Panc1 (cell line): ENCODE results near the gene CYFIP2. TPM values are rescaled to one million over a fixed set of nuclear protein-coding genes. Genes with fewer than 3 reads are reported as not detected.

Experiments used
- ATAC-seq: fragments of 200-7000 bp; cut with Tn5 transposase; 2 replicates; pipeline ENCODE4 v1.9.1; 2020; ENCODE audit warnings: mild to moderate bottlenecking, moderate library complexity
- BruUV-seq: library from RNA; stranded (reverse); fragments of 400-500 nt; replicated peaks from 2 replicates; lab custom pipeline; 2021; lab: Mats Ljungman, UMichigan
- CTCF ChIA-PET: fragments of 300-600 bp; sonication (Branson Sonifier 250); formaldehyde crosslinking; loops from one replicate; lab custom pipeline; 2022; ENCODE audit warnings: antibody characterized with exemption; lab: Charles Lee
- POLR2A ChIA-PET: fragments of 300-600 bp; sonication (Branson Sonifier 250); formaldehyde crosslinking; loops from one replicate; lab custom pipeline; 2022; ENCODE audit warnings: antibody characterized with exemption; lab: Charles Lee
- DNase-seq: peaks from one replicate; pipeline ENCODE4 v3.0.0-alpha.2; 2010; ENCODE audit warnings: low read depth, low spot score
- H3K27ac ChIP-seq: 2 replicates; pipeline ENCODE4 v1.5.1; 2011; ENCODE audit warnings: mild to moderate bottlenecking, low read length, inconsistent platforms
- H3K27me3 ChIP-seq: fragments of 200-500 bp; sonication (Bioruptor generic); 2 replicates; pipeline ENCODE4 v1.6.0; 2014; ENCODE audit warnings: low read length, inconsistent platforms; ENCODE audit not compliant: control insufficient read depth, insufficient read depth
- H3K36me3 ChIP-seq: fragments of 200-500 bp; sonication (Bioruptor generic); 2 replicates; pipeline ENCODE4 v1.5.1; 2014; ENCODE audit warnings: inconsistent platforms, mild to moderate bottlenecking, low read length, moderate library complexity; ENCODE audit not compliant: control insufficient read depth, insufficient read depth
- H3K4me1 ChIP-seq: 2 replicates; pipeline ENCODE4 v1.5.1; 2011; ENCODE audit warnings: inconsistent platforms, mild to moderate bottlenecking, low read length, moderate library complexity; ENCODE audit not compliant: control insufficient read depth, insufficient read depth
- H3K4me3 ChIP-seq, 2 experiments: 2 replicates each; pipeline ENCODE4 v1.5.1; 2011 to 2012; ENCODE audit warnings: low read depth in 2 of 2, low read length in 2 of 2, mild to moderate bottlenecking in 2 of 2, inconsistent platforms in 1 of 2, moderate library complexity in 1 of 2
- H3K9me3 ChIP-seq: fragments of 200-500 bp; sonication (Bioruptor generic); 2 replicates; pipeline ENCODE4 v1.5.1; 2014; ENCODE audit warnings: low read depth, mild to moderate bottlenecking, inconsistent platforms, low read length, moderate library complexity; ENCODE audit not compliant: control insufficient read depth, insufficient read depth
- POLR2AphosphoS5 ChIP-seq: IDR thresholded peaks from 2 replicates; pipeline ENCODE4 v1.6.1; 2012; ENCODE audit warnings: mild to moderate bottlenecking, low read depth, low read length, moderate library complexity
- SIN3A ChIP-seq: IDR thresholded peaks from 2 replicates; pipeline ENCODE4 v1.6.1; 2012; ENCODE audit warnings: low read depth, mild to moderate bottlenecking, low read length, moderate library complexity, borderline replicate concordance; ENCODE audit not compliant: insufficient read depth
- TCF7L2 ChIP-seq: IDR thresholded peaks from 2 replicates; pipeline ENCODE4 v1.6.1; 2011; ENCODE audit warnings: mild to moderate bottlenecking, low read depth, low read length, inconsistent platforms
- in situ Hi-C: cut with HindIII; loops from 2 replicates; pipeline ENCODE4 v1.10.0; 2016; ENCODE audit warnings: low sequenced_read_pairs, low pct_unique_long_range_greater_than_20kb
- intact Hi-C: fragments of 100-400 bp; cut with micrococcal nuclease; formaldehyde crosslinking; loops from one replicate; pipeline ENCODE4 v1.10.0; 2022; ENCODE audit not compliant: unreplicated experiment
- total RNA-seq: library from RNA; stranded (reverse); gene quantifications from one replicate; pipeline ENCODE4 v1.2.1, GENCODE V29; 2021; ENCODE audit not compliant: unreplicated experiment
- TF ChIP-seq, protein P1 (sequence below), 2 experiments: IDR thresholded peaks; 2 replicates each; pipeline ENCODE4 v1.6.1; 2011 to 2012; ENCODE audit warnings: low read depth in 2 of 2, control low read depth in 1 of 2, low read length in 1 of 2, mild to moderate bottlenecking in 1 of 2, moderate library complexity in 1 of 2; ENCODE audit not compliant: insufficient read depth in 1 of 2
- TF ChIP-seq, protein P2 (sequence below): fragments of 450-650 bp; IDR thresholded peaks from 2 replicates; pipeline ENCODE4 v1.5.1; 2017; ENCODE audit warnings: mild to moderate bottlenecking

CYFIP2 gene
- total RNA-seq, 1 experiment from 2014 or later: 0.80 TPM

- no TSS peak for BruUV-seq
- no peak for TF ChIP-seq SIN3A
- TF ChIP-seq, protein P1, sequence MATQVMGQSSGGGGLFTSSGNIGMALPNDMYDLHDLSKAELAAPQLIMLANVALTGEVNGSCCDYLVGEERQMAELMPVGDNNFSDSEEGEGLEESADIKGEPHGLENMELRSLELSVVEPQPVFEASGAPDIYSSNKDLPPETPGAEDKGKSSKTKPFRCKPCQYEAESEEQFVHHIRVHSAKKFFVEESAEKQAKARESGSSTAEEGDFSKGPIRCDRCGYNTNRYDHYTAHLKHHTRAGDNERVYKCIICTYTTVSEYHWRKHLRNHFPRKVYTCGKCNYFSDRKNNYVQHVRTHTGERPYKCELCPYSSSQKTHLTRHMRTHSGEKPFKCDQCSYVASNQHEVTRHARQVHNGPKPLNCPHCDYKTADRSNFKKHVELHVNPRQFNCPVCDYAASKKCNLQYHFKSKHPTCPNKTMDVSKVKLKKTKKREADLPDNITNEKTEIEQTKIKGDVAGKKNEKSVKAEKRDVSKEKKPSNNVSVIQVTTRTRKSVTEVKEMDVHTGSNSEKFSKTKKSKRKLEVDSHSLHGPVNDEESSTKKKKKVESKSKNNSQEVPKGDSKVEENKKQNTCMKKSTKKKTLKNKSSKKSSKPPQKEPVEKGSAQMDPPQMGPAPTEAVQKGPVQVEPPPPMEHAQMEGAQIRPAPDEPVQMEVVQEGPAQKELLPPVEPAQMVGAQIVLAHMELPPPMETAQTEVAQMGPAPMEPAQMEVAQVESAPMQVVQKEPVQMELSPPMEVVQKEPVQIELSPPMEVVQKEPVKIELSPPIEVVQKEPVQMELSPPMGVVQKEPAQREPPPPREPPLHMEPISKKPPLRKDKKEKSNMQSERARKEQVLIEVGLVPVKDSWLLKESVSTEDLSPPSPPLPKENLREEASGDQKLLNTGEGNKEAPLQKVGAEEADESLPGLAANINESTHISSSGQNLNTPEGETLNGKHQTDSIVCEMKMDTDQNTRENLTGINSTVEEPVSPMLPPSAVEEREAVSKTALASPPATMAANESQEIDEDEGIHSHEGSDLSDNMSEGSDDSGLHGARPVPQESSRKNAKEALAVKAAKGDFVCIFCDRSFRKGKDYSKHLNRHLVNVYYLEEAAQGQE (IDR thresholded peaks at IDR 0.05; ENCODE audit: insufficient read depth in 1 of 2, low read depth in 2 of 2, low read length in 1 of 2): no peak
- TF ChIP-seq, protein P2, sequence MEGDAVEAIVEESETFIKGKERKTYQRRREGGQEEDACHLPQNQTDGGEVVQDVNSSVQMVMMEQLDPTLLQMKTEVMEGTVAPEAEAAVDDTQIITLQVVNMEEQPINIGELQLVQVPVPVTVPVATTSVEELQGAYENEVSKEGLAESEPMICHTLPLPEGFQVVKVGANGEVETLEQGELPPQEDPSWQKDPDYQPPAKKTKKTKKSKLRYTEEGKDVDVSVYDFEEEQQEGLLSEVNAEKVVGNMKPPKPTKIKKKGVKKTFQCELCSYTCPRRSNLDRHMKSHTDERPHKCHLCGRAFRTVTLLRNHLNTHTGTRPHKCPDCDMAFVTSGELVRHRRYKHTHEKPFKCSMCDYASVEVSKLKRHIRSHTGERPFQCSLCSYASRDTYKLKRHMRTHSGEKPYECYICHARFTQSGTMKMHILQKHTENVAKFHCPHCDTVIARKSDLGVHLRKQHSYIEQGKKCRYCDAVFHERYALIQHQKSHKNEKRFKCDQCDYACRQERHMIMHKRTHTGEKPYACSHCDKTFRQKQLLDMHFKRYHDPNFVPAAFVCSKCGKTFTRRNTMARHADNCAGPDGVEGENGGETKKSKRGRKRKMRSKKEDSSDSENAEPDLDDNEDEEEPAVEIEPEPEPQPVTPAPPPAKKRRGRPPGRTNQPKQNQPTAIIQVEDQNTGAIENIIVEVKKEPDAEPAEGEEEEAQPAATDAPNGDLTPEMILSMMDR: no peak
- TF ChIP-seq POLR2AphosphoS5: no peak
- no peak for TF ChIP-seq TCF7L2
- peaks cover 5% of the 10 kb centered on the region for H3K27me3 ChIP-seq
- ChIA-PET CTCF (no interaction called here), POLR2A (no interaction called here)
- in situ Hi-C loops: no loop called here
- H3K36me3 ChIP-seq: no peaks in the 10 kb centered on the region
- no peak for ATAC-seq
- intact Hi-C loops: no loop called here
- H3K9me3 ChIP-seq: no peaks in the 10 kb centered on the region
- no peak overlapping the region for H3K4me3 ChIP-seq
- H3K27ac ChIP-seq: no peak overlapping the region
- no peaks in the 10 kb centered on the region for H3K4me1 ChIP-seq
- no peak for DNase-seq
Measured at GRCh38 chr5:157295247-157295646, 29.3 kb downstream of the CYFIP2 start.

DNA sequence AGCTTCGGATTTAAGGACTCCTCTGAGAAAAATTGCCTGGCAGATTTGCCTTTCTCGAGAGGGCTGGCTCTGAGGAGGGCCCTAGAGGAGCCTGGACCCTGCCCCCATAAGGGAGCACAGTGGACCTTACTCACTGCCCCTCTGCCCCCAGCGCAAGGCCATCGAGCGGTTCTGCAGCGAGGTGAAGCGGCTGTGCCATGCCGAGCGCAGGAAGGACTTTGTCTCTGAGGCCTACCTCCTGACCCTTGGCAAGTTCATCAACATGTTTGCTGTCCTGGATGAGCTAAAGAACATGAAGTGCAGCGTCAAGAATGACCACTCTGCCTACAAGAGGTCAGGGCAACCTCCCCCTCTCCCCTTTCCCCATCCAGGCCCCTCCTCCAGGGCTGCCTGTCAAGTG is 34.6 kb downstream of the CYFIP2 start:
- CTCF ChIA-PET: no interaction called here
- in situ Hi-C loops: no loop called here

More for the DNA sequence above, 34.6 kb downstream of the CYFIP2 start:
- no peaks in the 10 kb centered on the region for H3K36me3 ChIP-seq
- TF ChIP-seq, protein P1 (IDR thresholded peaks at IDR 0.05; ENCODE audit: insufficient read depth in 1 of 2, low read depth in 2 of 2, low read length in 1 of 2): no peak
- TF ChIP-seq POLR2AphosphoS5 (no peak), SIN3A (no peak), TCF7L2 (no peak)
- TF ChIP-seq, protein P2: no peak
- BruUV-seq: no TSS peak
- H3K9me3 ChIP-seq: no peaks in the 10 kb centered on the region
- H3K27me3 ChIP-seq: peaks cover 3% of the 10 kb centered on the region
- no peak overlapping the region for H3K27ac ChIP-seq
- no peak for ATAC-seq
- intact Hi-C loops: no loop called here
- no peaks in the 10 kb centered on the region for H3K4me1 ChIP-seq
- POLR2A ChIA-PET: no interaction called here
- no peak for DNase-seq
- H3K4me3 ChIP-seq: no peak overlapping the region
